ENCODE results near the gene LLCFC1.

DNA sequence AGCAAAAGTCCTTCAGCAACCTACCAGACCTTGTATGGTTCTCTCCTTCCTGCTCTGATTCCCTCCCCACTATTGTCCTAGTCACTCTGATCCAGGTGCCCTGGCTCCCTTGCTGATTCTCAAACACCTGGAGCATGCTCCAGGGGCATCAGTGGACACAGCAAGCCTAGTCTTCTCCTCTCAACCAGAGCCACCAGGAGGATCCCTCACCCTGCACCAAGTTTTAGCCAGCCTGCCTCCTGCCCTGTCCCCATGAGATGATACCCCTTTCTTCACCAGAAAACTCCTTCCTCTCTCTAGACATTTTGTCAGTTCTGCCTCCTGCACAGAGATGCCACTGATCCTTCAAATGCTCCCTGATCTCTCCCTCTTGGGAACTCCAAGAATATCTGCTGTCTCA is 11.0 kb downstream of the LLCFC1 start:
- TF ChIP-seq, protein P1, sequence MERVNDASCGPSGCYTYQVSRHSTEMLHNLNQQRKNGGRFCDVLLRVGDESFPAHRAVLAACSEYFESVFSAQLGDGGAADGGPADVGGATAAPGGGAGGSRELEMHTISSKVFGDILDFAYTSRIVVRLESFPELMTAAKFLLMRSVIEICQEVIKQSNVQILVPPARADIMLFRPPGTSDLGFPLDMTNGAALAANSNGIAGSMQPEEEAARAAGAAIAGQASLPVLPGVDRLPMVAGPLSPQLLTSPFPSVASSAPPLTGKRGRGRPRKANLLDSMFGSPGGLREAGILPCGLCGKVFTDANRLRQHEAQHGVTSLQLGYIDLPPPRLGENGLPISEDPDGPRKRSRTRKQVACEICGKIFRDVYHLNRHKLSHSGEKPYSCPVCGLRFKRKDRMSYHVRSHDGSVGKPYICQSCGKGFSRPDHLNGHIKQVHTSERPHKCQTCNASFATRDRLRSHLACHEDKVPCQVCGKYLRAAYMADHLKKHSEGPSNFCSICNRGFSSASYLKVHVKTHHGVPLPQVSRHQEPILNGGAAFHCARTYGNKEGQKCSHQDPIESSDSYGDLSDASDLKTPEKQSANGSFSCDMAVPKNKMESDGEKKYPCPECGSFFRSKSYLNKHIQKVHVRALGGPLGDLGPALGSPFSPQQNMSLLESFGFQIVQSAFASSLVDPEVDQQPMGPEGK (CRISPR knock-in tag; IDR thresholded peaks at IDR 0.05; ENCODE audit: borderline replicate concordance): no peak
- no peak for TF ChIP-seq TCF4 (CRISPR knock-in tag; IDR thresholded peaks at IDR 0.05; ENCODE audit: borderline replicate concordance)
- TF ChIP-seq, protein P2, sequence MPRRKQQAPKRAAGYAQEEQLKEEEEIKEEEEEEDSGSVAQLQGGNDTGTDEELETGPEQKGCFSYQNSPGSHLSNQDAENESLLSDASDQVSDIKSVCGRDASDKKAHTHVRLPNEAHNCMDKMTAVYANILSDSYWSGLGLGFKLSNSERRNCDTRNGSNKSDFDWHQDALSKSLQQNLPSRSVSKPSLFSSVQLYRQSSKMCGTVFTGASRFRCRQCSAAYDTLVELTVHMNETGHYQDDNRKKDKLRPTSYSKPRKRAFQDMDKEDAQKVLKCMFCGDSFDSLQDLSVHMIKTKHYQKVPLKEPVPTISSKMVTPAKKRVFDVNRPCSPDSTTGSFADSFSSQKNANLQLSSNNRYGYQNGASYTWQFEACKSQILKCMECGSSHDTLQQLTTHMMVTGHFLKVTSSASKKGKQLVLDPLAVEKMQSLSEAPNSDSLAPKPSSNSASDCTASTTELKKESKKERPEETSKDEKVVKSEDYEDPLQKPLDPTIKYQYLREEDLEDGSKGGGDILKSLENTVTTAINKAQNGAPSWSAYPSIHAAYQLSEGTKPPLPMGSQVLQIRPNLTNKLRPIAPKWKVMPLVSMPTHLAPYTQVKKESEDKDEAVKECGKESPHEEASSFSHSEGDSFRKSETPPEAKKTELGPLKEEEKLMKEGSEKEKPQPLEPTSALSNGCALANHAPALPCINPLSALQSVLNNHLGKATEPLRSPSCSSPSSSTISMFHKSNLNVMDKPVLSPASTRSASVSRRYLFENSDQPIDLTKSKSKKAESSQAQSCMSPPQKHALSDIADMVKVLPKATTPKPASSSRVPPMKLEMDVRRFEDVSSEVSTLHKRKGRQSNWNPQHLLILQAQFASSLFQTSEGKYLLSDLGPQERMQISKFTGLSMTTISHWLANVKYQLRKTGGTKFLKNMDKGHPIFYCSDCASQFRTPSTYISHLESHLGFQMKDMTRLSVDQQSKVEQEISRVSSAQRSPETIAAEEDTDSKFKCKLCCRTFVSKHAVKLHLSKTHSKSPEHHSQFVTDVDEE (CRISPR knock-in tag; IDR thresholded peaks at IDR 0.05): no peak
- TF ChIP-seq BACH2 (CRISPR knock-in tag; IDR thresholded peaks at IDR 0.05; ENCODE audit: borderline replicate concordance): no peak
- TF ChIP-seq GLIS3 (CRISPR knock-in tag; IDR thresholded peaks at IDR 0.05): no peak
- no peak for TF ChIP-seq SNAI2 (CRISPR knock-in tag; IDR thresholded peaks at IDR 0.05)
- TF ChIP-seq ZNF8 (CRISPR knock-in tag; IDR thresholded peaks at IDR 0.05): no peak
- no peak for TF ChIP-seq ZNF70 (CRISPR knock-in tag; IDR thresholded peaks at IDR 0.05)
- TF ChIP-seq ZNF565 (CRISPR knock-in tag; conservative IDR thresholded peaks at IDR 0.05; ENCODE audit: low read depth): no peak
- TF ChIP-seq OSR1 (CRISPR knock-in tag; IDR thresholded peaks at IDR 0.05): no peak
- no peak for TF ChIP-seq PPARA (CRISPR knock-in tag; IDR thresholded peaks at IDR 0.05; ENCODE audit: borderline replicate concordance)
- TF ChIP-seq CSRNP3 (CRISPR knock-in tag; IDR thresholded peaks at IDR 0.05): no peak
- TF ChIP-seq ISL1 (CRISPR knock-in tag; IDR thresholded peaks at IDR 0.05): no peak
- no peak for TF ChIP-seq CSDC2 (CRISPR knock-in tag; IDR thresholded peaks at IDR 0.05)
